SK-N-SH treated with all-trans-retinoic acid at 6 μM for 48 hours (cell line): ENCODE measurements around the gene KANK2.

Source experiments
- ATAC-seq: fragments of 200-7000 bp; cut with Tn5 transposase; 3 replicates; pipeline ENCODE4 v1.9.1; 2020; ENCODE audit warnings: mild to moderate bottlenecking, moderate library complexity
- ARNTL ChIP-seq: fragments of 450-650 bp; formaldehyde crosslinking; IDR thresholded peaks from 2 replicates; pipeline ENCODE4 v1.5.0; 2020; ENCODE audit warnings: low read depth, mild to moderate bottlenecking, moderate library complexity, borderline replicate concordance
- BACH2 ChIP-seq: fragments of 250-450 bp; sonication (Bioruptor Pico); IDR thresholded peaks from 2 replicates; pipeline ENCODE4 v1.9.0; 2021; ENCODE audit warnings: mild to moderate bottlenecking, borderline replicate concordance
- CREB5 ChIP-seq: fragments of 250-450 bp; sonication (Bioruptor Pico); IDR thresholded peaks from 2 replicates; pipeline ENCODE4 v1.5.1; 2020; ENCODE audit warnings: low read depth, mild to moderate bottlenecking, moderate library complexity
- CSDC2 ChIP-seq: fragments of 250-450 bp; sonication (Bioruptor Pico); IDR thresholded peaks from 2 replicates; pipeline ENCODE4 v1.5.0; 2020; ENCODE audit warnings: mild to moderate bottlenecking, moderate library complexity
- CSRNP3 ChIP-seq: fragments of 250-450 bp; sonication (Bioruptor Pico); IDR thresholded peaks from 2 replicates; pipeline ENCODE4 v1.5.1; 2021; ENCODE audit warnings: mild to moderate bottlenecking, moderate library complexity
- ESRRG ChIP-seq: fragments of 250-450 bp; sonication (Bioruptor Pico); IDR thresholded peaks from 2 replicates; pipeline ENCODE4 v1.6.1; 2021; ENCODE audit warnings: mild to moderate bottlenecking
- GLIS3 ChIP-seq: fragments of 250-450 bp; sonication (Bioruptor Pico); IDR thresholded peaks from 2 replicates; pipeline ENCODE4 v1.5.0; 2020; ENCODE audit warnings: mild to moderate bottlenecking, moderate library complexity
- ISL1 ChIP-seq: fragments of 250-450 bp; sonication (Bioruptor Pico); IDR thresholded peaks from 2 replicates; pipeline ENCODE4 v2.1.2; 2022; ENCODE audit warnings: mild to moderate bottlenecking, moderate library complexity
- OSR1 ChIP-seq: fragments of 250-450 bp; sonication (Bioruptor Pico); IDR thresholded peaks from 2 replicates; pipeline ENCODE4 v1.8.0; 2022; ENCODE audit warnings: moderate library complexity, mild to moderate bottlenecking, inconsistent platforms
- PATZ1 ChIP-seq: fragments of 250-450 bp; sonication (Bioruptor Pico); IDR thresholded peaks from 2 replicates; pipeline ENCODE4 v1.8.0; 2020; ENCODE audit warnings: mild to moderate bottlenecking, moderate library complexity, borderline replicate concordance
- POU6F1 ChIP-seq: fragments of 250-450 bp; sonication (Bioruptor Pico); IDR thresholded peaks from 2 replicates; pipeline ENCODE4 v1.8.0; 2021; ENCODE audit warnings: low read depth, mild to moderate bottlenecking, moderate library complexity, borderline replicate concordance
- PPARA ChIP-seq: fragments of 250-450 bp; sonication (Bioruptor Pico); IDR thresholded peaks from 2 replicates; pipeline ENCODE4 v1.5.0; 2020; ENCODE audit warnings: mild to moderate bottlenecking, borderline replicate concordance
- RARB ChIP-seq: fragments of 250-450 bp; sonication (Bioruptor Pico); IDR thresholded peaks from 2 replicates; pipeline ENCODE4 v1.8.0; 2021; ENCODE audit warnings: mild to moderate bottlenecking, moderate library complexity
- SNAI2 ChIP-seq: fragments of 250-450 bp; sonication (Bioruptor Pico); IDR thresholded peaks from 2 replicates; pipeline ENCODE4 v1.5.0; 2020; ENCODE audit warnings: mild to moderate bottlenecking, moderate library complexity
- TCF4 ChIP-seq: fragments of 250-450 bp; sonication (Bioruptor Pico); IDR thresholded peaks from 2 replicates; pipeline ENCODE4 v1.8.0; 2021; ENCODE audit warnings: mild to moderate bottlenecking, moderate library complexity, borderline replicate concordance
- TOX ChIP-seq: fragments of 250-450 bp; sonication (Bioruptor Pico); IDR thresholded peaks from 2 replicates; pipeline ENCODE4 v1.8.0; 2021; ENCODE audit warnings: mild to moderate bottlenecking, moderate library complexity, borderline replicate concordance
- TSHZ2 ChIP-seq: fragments of 250-450 bp; sonication (Bioruptor Pico); IDR thresholded peaks from 2 replicates; pipeline ENCODE4 v1.5.0; 2020; ENCODE audit warnings: mild to moderate bottlenecking, moderate library complexity
- ZC3H10 ChIP-seq: fragments of 250-450 bp; sonication (Bioruptor Pico); IDR thresholded peaks from 2 replicates; pipeline ENCODE4 v1.5.1; 2021; ENCODE audit warnings: mild to moderate bottlenecking, moderate library complexity
- ZFP3 ChIP-seq: fragments of 250-450 bp; sonication (Bioruptor Pico); IDR thresholded peaks from 2 replicates; pipeline ENCODE4 v1.5.0; 2020; ENCODE audit warnings: mild to moderate bottlenecking, moderate library complexity
- ZFP30 ChIP-seq: fragments of 450-650 bp; formaldehyde crosslinking; IDR thresholded peaks from 2 replicates; pipeline ENCODE4 v1.5.0; 2022; ENCODE audit warnings: mild to moderate bottlenecking, moderate library complexity
- ZNF70 ChIP-seq: fragments of 450-650 bp; formaldehyde crosslinking; IDR thresholded peaks from 2 replicates; pipeline ENCODE4 v1.5.0; 2020; ENCODE audit warnings: mild to moderate bottlenecking, moderate library complexity

KANK2 gene

GRCh38 chr19:11234486-11235075 is 37.2 kb upstream of the KANK2 start:
- ATAC-seq, result no peak
- no peak for TF ChIP-seq POU6F1 (CRISPR knock-in tag)
- TF ChIP-seq GLIS3 (CRISPR knock-in tag), result no peak
- TF ChIP-seq CSRNP3 (CRISPR knock-in tag), result no peak
- TF ChIP-seq CREB5 (CRISPR knock-in tag), result no peak
- TF ChIP-seq ARNTL (CRISPR knock-in tag), result no peak
- no peak for TF ChIP-seq ISL1

- TF ChIP-seq PATZ1 (no peak), GLIS3 (CRISPR knock-in tag) (no peak), ZNF70 (no peak), POU6F1 (CRISPR knock-in tag) (no peak), ZFP30 (CRISPR knock-in tag) (no peak), ZC3H10 (CRISPR knock-in tag) (no peak), ESRRG (CRISPR knock-in tag) (no peak), PPARA (no peak), RARB (CRISPR knock-in tag) (no peak), CSRNP3 (CRISPR knock-in tag) (no peak), ZFP3 (CRISPR knock-in tag) (no peak), CSDC2 (CRISPR knock-in tag) (no peak), TSHZ2 (CRISPR knock-in tag) (no peak), ARNTL (CRISPR knock-in tag) (no peak), TOX (CRISPR knock-in tag) (no peak), BACH2 (no peak), SNAI2 (CRISPR knock-in tag) (no peak), OSR1 (CRISPR knock-in tag) (no peak), TCF4 (CRISPR knock-in tag) (no peak)
- ATAC-seq, result no peak
Observed at GRCh38 chr19:11233073-11233472, 35.7 kb upstream of the KANK2 start.
